ENCODE data around the gene QRFPR.

DNA sequence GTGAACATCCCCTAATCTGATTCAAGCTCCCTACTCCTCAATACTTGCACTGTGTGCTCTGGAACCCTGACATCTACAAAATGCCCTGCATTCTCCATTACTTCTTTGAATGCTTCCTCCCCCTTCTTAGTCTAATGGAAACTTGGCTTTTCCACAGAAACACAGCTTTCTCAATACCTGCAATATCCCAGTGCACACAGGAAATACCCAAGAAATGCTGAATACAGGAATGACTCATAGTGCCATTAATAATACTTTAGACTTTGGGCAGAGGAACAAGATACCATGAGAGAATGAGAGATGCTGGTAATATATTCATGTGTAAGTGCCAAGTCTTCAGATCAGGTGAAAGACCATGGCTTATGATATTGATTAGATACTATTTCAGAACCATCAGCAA is 5.6 kb downstream of the QRFPR start:
- TF ChIP-seq, protein P1, sequence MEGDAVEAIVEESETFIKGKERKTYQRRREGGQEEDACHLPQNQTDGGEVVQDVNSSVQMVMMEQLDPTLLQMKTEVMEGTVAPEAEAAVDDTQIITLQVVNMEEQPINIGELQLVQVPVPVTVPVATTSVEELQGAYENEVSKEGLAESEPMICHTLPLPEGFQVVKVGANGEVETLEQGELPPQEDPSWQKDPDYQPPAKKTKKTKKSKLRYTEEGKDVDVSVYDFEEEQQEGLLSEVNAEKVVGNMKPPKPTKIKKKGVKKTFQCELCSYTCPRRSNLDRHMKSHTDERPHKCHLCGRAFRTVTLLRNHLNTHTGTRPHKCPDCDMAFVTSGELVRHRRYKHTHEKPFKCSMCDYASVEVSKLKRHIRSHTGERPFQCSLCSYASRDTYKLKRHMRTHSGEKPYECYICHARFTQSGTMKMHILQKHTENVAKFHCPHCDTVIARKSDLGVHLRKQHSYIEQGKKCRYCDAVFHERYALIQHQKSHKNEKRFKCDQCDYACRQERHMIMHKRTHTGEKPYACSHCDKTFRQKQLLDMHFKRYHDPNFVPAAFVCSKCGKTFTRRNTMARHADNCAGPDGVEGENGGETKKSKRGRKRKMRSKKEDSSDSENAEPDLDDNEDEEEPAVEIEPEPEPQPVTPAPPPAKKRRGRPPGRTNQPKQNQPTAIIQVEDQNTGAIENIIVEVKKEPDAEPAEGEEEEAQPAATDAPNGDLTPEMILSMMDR (IDR thresholded peaks at IDR 0.05; ENCODE audit: poor library complexity) = no peak
- TF ChIP-seq EZH2 (IDR thresholded peaks at IDR 0.05; ENCODE audit: borderline replicate concordance) (no peak), EZH2phosphoT487 (IDR thresholded peaks at IDR 0.05; ENCODE audit: low read depth, severe bottlenecking, unreplicated experiment) (no peak)
